ENCODE data around the gene ZMYM4. TPM values are rescaled to one million over a fixed set of nuclear protein-coding genes. Genes with fewer than 3 reads are reported as not detected.

Gene ZMYM4
- polyA plus RNA-seq, 3 donors: 12.3 to 31.8 (median 26.0) TPM

DNA sequence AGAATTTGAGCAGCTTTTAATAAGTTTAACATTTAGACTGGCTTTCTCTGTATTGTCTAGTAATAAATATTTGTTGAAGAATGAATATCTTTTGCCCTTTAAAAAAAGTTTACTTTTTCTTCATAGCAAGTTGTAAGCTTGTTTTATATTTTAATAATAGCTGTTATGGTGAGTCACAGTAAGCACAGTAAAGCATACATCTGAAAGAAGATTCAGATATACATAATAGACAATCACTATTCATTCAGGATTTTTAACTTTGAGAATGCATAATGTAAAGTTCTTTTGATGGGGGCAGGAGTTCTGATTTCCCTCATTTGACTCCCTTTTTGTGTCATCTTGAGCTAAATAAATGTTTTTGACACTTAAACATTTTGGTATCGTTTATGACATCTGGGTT lies 66.0 kb downstream of the ZMYM4 start:
- intact Hi-C loops (cut with micrococcal nuclease): no loop called here
- no peak overlapping the region for H2AFZ ChIP-seq (ENCODE audit: insufficient read depth, low read depth, low read length, poor library complexity, severe bottlenecking)
- peaks cover 4% of the 10 kb centered on the region for H4K20me1 ChIP-seq (ENCODE audit: insufficient read depth, low read length)
- no peak overlapping the region for H3K4me3 Mint-ChIP-seq
- no peak overlapping the region for H3K9ac ChIP-seq (ENCODE audit: insufficient read depth, low read length, poor library complexity, severe bottlenecking)
- DNase-seq: no peak
- H3K4me1 Mint-ChIP-seq: peaks cover 5% of the 10 kb centered on the region
- peaks cover 7 to 38% of the 10 kb centered on the region in 2 donors for H3K36me3 ChIP-seq (replicated peaks in 1 of 2; ENCODE audit: control insufficient read depth in 1 of 2, insufficient read depth in 2 of 2, low read length in 2 of 2)
- H3K9me3 ChIP-seq (replicated peaks in 1 of 2; ENCODE audit: control insufficient read depth in 1 of 2, insufficient read depth in 1 of 2, low read length in 2 of 2): no peaks in the 10 kb centered on the region
- H3K9me3 Mint-ChIP-seq: peaks cover 4 to 9% (median 8%) of the 10 kb centered on the region in 7 donors
- no peaks in the 10 kb centered on the region for H3K27me3 ChIP-seq (ENCODE audit: control insufficient read depth in 2 of 2, insufficient read depth in 2 of 2, low read length in 2 of 2)
- peaks cover 50% of the 10 kb centered on the region for H3K79me2 ChIP-seq (ENCODE audit: insufficient read depth, low read length)
- no peak overlapping the region for H3K27ac ChIP-seq (ENCODE audit: low read depth in 1 of 2, low read length in 2 of 2)
- peaks cover 20 to 34% of the 10 kb centered on the region in 2 donors for H3K36me3 Mint-ChIP-seq
- WGBS (ENCODE audit: insufficient coverage): no CpG with 5 or more reads among the region's 1 CpG
- H3K4me1 ChIP-seq (ENCODE audit: control insufficient read depth in 1 of 2, insufficient read depth in 2 of 2, low read length in 2 of 2): no peaks in the 10 kb centered on the region
- no peak overlapping the region for H3K4me2 ChIP-seq (replicated peaks; ENCODE audit: extremely low read depth, low read length, poor library complexity, severe bottlenecking)
- H3K27me3 Mint-ChIP-seq (ENCODE audit: low read depth in 3 of 3): peaks cover 0 to 2% (median 0%) of the 10 kb centered on the region in 3 donors
- no peak for TF ChIP-seq CTCF (IDR thresholded peaks at IDR 0.05)
- H3K27ac Mint-ChIP-seq: no peak overlapping the region
- H3K4me3 ChIP-seq (replicated peaks in 1 of 3; ENCODE audit: low read depth in 2 of 3, low read length in 3 of 3): no peak overlapping the region

DNA sequence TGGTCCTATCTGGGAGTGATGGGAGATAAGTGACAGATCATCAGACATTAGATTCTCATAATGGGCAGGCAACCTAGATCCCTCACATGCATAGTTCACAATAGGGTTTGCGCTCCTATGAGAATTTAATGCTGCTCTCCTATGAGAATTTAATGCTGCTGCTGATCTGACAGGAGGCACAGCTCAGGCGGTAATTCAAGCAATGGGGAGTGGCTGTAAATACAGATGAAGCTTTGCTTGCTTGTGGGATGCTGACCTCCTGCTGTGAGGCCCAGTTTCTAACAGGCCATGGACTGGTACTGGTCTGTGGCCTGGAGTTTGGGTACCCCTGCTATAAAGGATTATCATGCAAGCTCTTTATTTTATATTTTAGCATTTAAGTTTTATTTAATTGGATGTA lies 72.0 kb downstream of the ZMYM4 start:
- Mint-ChIP-seq H3K4me1 (peaks cover 14% of the 10 kb centered on the region), H3K27ac (peak overlapping the region in 1 of 7 donors; percentile 12), H3K27me3 (ENCODE audit: low read depth in 3 of 3) (peaks cover 0 to 2% (median 0%) of the 10 kb centered on the region in 3 donors), H3K9me3 (peaks cover 4 to 9% (median 5%) of the 10 kb centered on the region in 7 donors), H3K36me3 (peaks cover 5 to 14% of the 10 kb centered on the region in 2 donors), H3K4me3 (no peak overlapping the region)
- no peak overlapping the region for H3K9ac ChIP-seq (ENCODE audit: insufficient read depth, low read length, poor library complexity, severe bottlenecking)
- 90% methylated on average over 1 of the region's 2 CpGs for WGBS (ENCODE audit: insufficient coverage)
- H3K4me2 ChIP-seq (replicated peaks; ENCODE audit: extremely low read depth, low read length, poor library complexity, severe bottlenecking): no peak overlapping the region
- intact Hi-C loops (cut with micrococcal nuclease): loop anchor here in 1 of 2 donors (10.0 kb wide), 2 partner anchors 104 to 214 kb away; partner anchors contain the start of genes KIAA0319L and NCDN
- H4K20me1 ChIP-seq (ENCODE audit: insufficient read depth, low read length): no peaks in the 10 kb centered on the region
- peaks cover 84% of the 10 kb centered on the region for H3K79me2 ChIP-seq (ENCODE audit: insufficient read depth, low read length)
- no peak overlapping the region for H3K4me3 ChIP-seq (replicated peaks in 1 of 3; ENCODE audit: low read depth in 2 of 3, low read length in 3 of 3)
- H3K36me3 ChIP-seq (replicated peaks in 1 of 2; ENCODE audit: control insufficient read depth in 1 of 2, insufficient read depth in 2 of 2, low read length in 2 of 2): peaks cover 2 to 23% of the 10 kb centered on the region in 2 donors
- DNase-seq: no peak
- no peaks in the 10 kb centered on the region for H3K9me3 ChIP-seq (replicated peaks in 1 of 2; ENCODE audit: control insufficient read depth in 1 of 2, insufficient read depth in 1 of 2, low read length in 2 of 2)
- H2AFZ ChIP-seq (ENCODE audit: insufficient read depth, low read depth, low read length, poor library complexity, severe bottlenecking): no peak overlapping the region
- no peaks in the 10 kb centered on the region for H3K27me3 ChIP-seq (ENCODE audit: control insufficient read depth in 2 of 2, insufficient read depth in 2 of 2, low read length in 2 of 2)
- no peak overlapping the region for H3K27ac ChIP-seq (ENCODE audit: low read depth in 1 of 2, low read length in 2 of 2)
- no peak for TF ChIP-seq CTCF (IDR thresholded peaks at IDR 0.05)
- peaks cover 5 to 7% of the 10 kb centered on the region in 2 donors for H3K4me1 ChIP-seq (ENCODE audit: control insufficient read depth in 1 of 2, insufficient read depth in 2 of 2, low read length in 2 of 2)

Measured in CD14-positive monocyte (primary cell).